PC-9 (cell line): ENCODE results near the gene GPR42.

ENCODE experiments used
- EZH2 ChIP-seq: fragments of 200-600 bp; sonication (generic); IDR thresholded peaks from 2 replicates; pipeline ENCODE4 v1.8.0; 2017; ENCODE audit warnings: antibody characterized with exemption, low read depth
- TF ChIP-seq, protein P1 (sequence below): fragments of 200-600 bp; sonication (generic); conservative IDR thresholded peaks from 2 replicates; pipeline ENCODE4 v1.6.1; 2017; ENCODE audit warnings: mixed run types, antibody characterized with exemption, mild to moderate bottlenecking, moderate library complexity

DNA sequence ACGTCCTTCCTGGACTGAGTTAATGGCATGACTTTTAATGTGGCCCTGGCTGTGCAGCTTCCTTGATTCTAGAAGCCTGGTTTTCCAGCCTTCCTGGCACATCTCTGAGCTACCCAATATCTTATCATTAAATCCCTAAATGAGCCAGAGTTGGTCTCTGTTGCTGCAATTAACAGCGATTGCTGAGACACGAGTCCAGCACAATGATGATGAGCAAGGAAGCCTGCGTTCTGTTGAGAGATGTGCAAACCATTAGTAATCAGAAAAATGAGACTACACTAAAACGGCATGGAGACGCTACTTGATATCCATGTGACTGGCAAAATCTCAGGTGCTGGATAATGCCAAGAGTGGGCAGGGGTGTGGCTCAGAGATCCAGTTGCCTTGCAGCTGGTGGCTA, 26.2 kb downstream of the GPR42 start:
- no peak for TF ChIP-seq EZH2
- TF ChIP-seq, protein P1, sequence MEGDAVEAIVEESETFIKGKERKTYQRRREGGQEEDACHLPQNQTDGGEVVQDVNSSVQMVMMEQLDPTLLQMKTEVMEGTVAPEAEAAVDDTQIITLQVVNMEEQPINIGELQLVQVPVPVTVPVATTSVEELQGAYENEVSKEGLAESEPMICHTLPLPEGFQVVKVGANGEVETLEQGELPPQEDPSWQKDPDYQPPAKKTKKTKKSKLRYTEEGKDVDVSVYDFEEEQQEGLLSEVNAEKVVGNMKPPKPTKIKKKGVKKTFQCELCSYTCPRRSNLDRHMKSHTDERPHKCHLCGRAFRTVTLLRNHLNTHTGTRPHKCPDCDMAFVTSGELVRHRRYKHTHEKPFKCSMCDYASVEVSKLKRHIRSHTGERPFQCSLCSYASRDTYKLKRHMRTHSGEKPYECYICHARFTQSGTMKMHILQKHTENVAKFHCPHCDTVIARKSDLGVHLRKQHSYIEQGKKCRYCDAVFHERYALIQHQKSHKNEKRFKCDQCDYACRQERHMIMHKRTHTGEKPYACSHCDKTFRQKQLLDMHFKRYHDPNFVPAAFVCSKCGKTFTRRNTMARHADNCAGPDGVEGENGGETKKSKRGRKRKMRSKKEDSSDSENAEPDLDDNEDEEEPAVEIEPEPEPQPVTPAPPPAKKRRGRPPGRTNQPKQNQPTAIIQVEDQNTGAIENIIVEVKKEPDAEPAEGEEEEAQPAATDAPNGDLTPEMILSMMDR: no peak
